Spleen (tissue), 11 donors: ENCODE measurements around the gene EED. TPM values are rescaled to one million over a fixed set of nuclear protein-coding genes. Genes with fewer than 3 reads are reported as not detected.

Experiments
- DNase-seq: peaks from one replicate; pipeline ENCODE4 v3.0.0-alpha.2; 2020
- H3K27ac ChIP-seq, 8 donors: fragments of 200-600 bp; sonication (generic) in 7 of 8; 1 replicate in 4 of 8; 2 replicates in 4 of 8; pipeline versions ENCODE4 v1.5.0 to v1.8.0; 2016 to 2021; ENCODE audit warnings: inconsistent platforms in 4 of 8, mild to moderate bottlenecking in 4 of 8, moderate library complexity in 1 of 8
- H3K27me3 ChIP-seq, 7 donors: fragments of 200-600 bp; sonication (generic) in 6 of 7; replicated peaks in 1 of 7; 1 replicate in 4 of 7; 2 replicates in 3 of 7; pipeline versions ENCODE4 v1.5.0 to v1.8.0; 2016 to 2021; ENCODE audit warnings: inconsistent platforms in 3 of 7, mild to moderate bottlenecking in 1 of 7
- H3K36me3 ChIP-seq, 6 donors: fragments of 200-600 bp; sonication (generic) in 5 of 6; 1 replicate in 4 of 6; 2 replicates in 2 of 6; pipeline versions ENCODE4 v1.5.0 to v1.8.0; 2016 to 2021; ENCODE audit warnings: inconsistent platforms in 2 of 6
- H3K4me1 ChIP-seq, 6 donors: fragments of 200-600 bp; sonication (generic) in 5 of 6; 1 replicate in 3 of 6; 2 replicates in 3 of 6; pipeline versions ENCODE4 v1.5.0 to v1.8.0; 2016 to 2021; ENCODE audit warnings: inconsistent platforms in 3 of 6
- H3K4me3 ChIP-seq, 8 donors: fragments of 200-600 bp; sonication (generic) in 7 of 8; 1 replicate in 4 of 8; 2 replicates in 4 of 8; pipeline versions ENCODE4 v1.5.0 to v1.8.0; 2016 to 2021; ENCODE audit warnings: inconsistent platforms in 4 of 8, mild to moderate bottlenecking in 4 of 8, moderate library complexity in 2 of 8
- H3K9me3 ChIP-seq, 8 donors: fragments of 200-600 bp; sonication (generic) in 7 of 8; 1 replicate in 4 of 8; 2 replicates in 4 of 8; pipeline versions ENCODE4 v1.5.0 to v1.8.0; 2016 to 2021; ENCODE audit warnings: inconsistent platforms in 4 of 8
- CTCF ChIP-seq, 11 experiments: fragments of 200-600 bp in 7 of 11; fragments of 450-650 bp in 4 of 11; sonication (generic) in 4 of 11; IDR thresholded peaks in 8 of 11; conservative IDR thresholded peaks in 3 of 11; 1 replicate in 7 of 11; 2 replicates in 4 of 11; pipeline versions ENCODE4 v1.4.0 to v1.8.0; 2016 to 2021; ENCODE audit warnings: antibody characterized with exemption in 11 of 11, inconsistent platforms in 4 of 11, mild to moderate bottlenecking in 1 of 11
- POLR2A ChIP-seq, 3 donors: fragments of 450-650 bp; IDR thresholded peaks; one replicate each; pipeline ENCODE4 v1.5.1; 2017; ENCODE audit warnings: antibody characterized with exemption in 3 of 3, mild to moderate bottlenecking in 1 of 3
- POLR2AphosphoS5 ChIP-seq, 3 donors: sonication (generic); formaldehyde crosslinking; IDR thresholded peaks; one replicate each; pipeline ENCODE4 v1.5.1; 2017; ENCODE audit warnings: antibody characterized with exemption in 3 of 3
- WGBS, 5 donors: extraction: QIAGEN DNeasy Blood & Tissue Kit in 3 of 5; methylation state at CpG; one replicate each; pipeline versions ENCODE4 v1.1.5 to v1.1.7; 2013 to 2018; 5-methylcytosine and 5-hydroxymethylcytosine counted together
- intact Hi-C: fragments of 100-400 bp; cut with DNase I; formaldehyde crosslinking; loops from one replicate; pipeline ENCODE4 v1.15.0; 2023; ENCODE audit warnings: low total_unique reads
- polyA plus RNA-seq, 3 donors: library from polyadenylated mRNA; stranded (reverse); fragments of 200-250 nt; gene quantifications; one replicate each; pipeline ENCODE4 v1.2.1, GENCODE V29; 2013
- total RNA-seq, 7 donors: library from RNA; depleted of rRNA in 3 of 7; stranded (reverse); fragments of >200 nt in 3 of 7; fragmentation: NEBNext Ultra II Directional in 4 of 7; extraction: Animal tissue kit (Norgen Biotek cat#: 25700) in 4 of 7; gene quantifications; one replicate each; pipeline versions ENCODE4 v1.1.0 to v1.2.1, GENCODE V29; 2016 to 2021
- donor health status: healthy with polysubstance abuse.
- donor health status: DM: no; HTN: no; CAD: no; lungs with moderate emphysema.
- donor health status: DM: no; HTN: no; CAD: no.
- donor health status: Bipolar disorder and iron deficiency.
- donor health status: healthy.
- donor health status: DM: no; HTN: no; CAD: no.
- donor health status: DM: yes; HTN: yes; CAD: no.

EED gene
- total and polyA plus RNA-seq, 10 donors = 24.3 to 48.1 (median 31.1) TPM

- intact Hi-C loops = no loop called here
- Histone ChIP-seq H3K4me3 (no peak overlapping the region), H3K9me3 (no peaks in the 10 kb centered on the region), H3K27ac (no peak overlapping the region), H3K27me3 (no peaks in the 10 kb centered on the region), H3K4me1 (no peaks in the 10 kb centered on the region), H3K36me3 (peaks cover 3 to 96% (median 37%) of the 10 kb centered on the region in 6 donors)
- WGBS, 5 donors = 95 to 99% (median 96%) methylated on average over 6 of the region's 6 CpGs
- TF ChIP-seq CTCF (IDR thresholded peaks at IDR 0.05 in 8 of 11, conservative IDR thresholded peaks at IDR 0.05 in 3 of 11) (no peak), POLR2AphosphoS5 (IDR thresholded peaks at IDR 0.05) (no peak), POLR2A (IDR thresholded peaks at IDR 0.05) (no peak)
- no peak for DNase-seq
These were observed 17.8 kb downstream of the EED start for GRCh38 chr11:86262387-86262786.

GRCh38 chr11:86264649-86265048 is 20.1 kb downstream of the EED start:
- H3K27ac ChIP-seq = no peak overlapping the region
- intact Hi-C loops = no loop called here
- DNase-seq = no peak
- WGBS, 5 donors = 96 to 100% (median 98%) methylated on average over 2 of the region's 2 CpGs
- TF ChIP-seq POLR2AphosphoS5 (IDR thresholded peaks at IDR 0.05) = no peak
- no peak for TF ChIP-seq POLR2A (IDR thresholded peaks at IDR 0.05)
- TF ChIP-seq CTCF (IDR thresholded peaks at IDR 0.05 in 8 of 11, conservative IDR thresholded peaks at IDR 0.05 in 3 of 11) = no peak
- H3K4me1 ChIP-seq = no peaks in the 10 kb centered on the region
- H3K4me3 ChIP-seq = no peak overlapping the region
- no peaks in the 10 kb centered on the region for H3K9me3 ChIP-seq
- peaks cover 3 to 93% (median 24%) of the 10 kb centered on the region in 6 donors for H3K36me3 ChIP-seq
- no peaks in the 10 kb centered on the region for H3K27me3 ChIP-seq

GRCh38 chr11:86265194-86265593 is 20.6 kb downstream of the EED start:
- intact Hi-C loops = no loop called here
- H3K27me3 ChIP-seq = no peaks in the 10 kb centered on the region
- H3K27ac ChIP-seq = no peak overlapping the region
- H3K4me1 ChIP-seq = no peaks in the 10 kb centered on the region
- peaks cover 3 to 93% (median 21%) of the 10 kb centered on the region in 6 donors for H3K36me3 ChIP-seq
- no peaks in the 10 kb centered on the region for H3K9me3 ChIP-seq
- DNase-seq = no peak
- no peak overlapping the region for H3K4me3 ChIP-seq
- TF ChIP-seq POLR2AphosphoS5 (IDR thresholded peaks at IDR 0.05) (no peak), POLR2A (IDR thresholded peaks at IDR 0.05) (no peak), CTCF (IDR thresholded peaks at IDR 0.05 in 8 of 11, conservative IDR thresholded peaks at IDR 0.05 in 3 of 11) (no peak)

- Histone ChIP-seq H3K4me1 (no peaks in the 10 kb centered on the region), H3K9me3 (no peaks in the 10 kb centered on the region), H3K27ac (no peak overlapping the region), H3K36me3 (peaks cover 0 to 81% (median 9%) of the 10 kb centered on the region in 6 donors), H3K4me3 (no peak overlapping the region), H3K27me3 (no peaks in the 10 kb centered on the region)
- intact Hi-C loops = no loop called here
- 74 to 87% (median 78%) methylated on average over 1 of the region's 1 CpG for WGBS, 5 donors
- no peak for TF ChIP-seq POLR2AphosphoS5 (IDR thresholded peaks at IDR 0.05)
- TF ChIP-seq POLR2A (IDR thresholded peaks at IDR 0.05) = no peak
- no peak for TF ChIP-seq CTCF (IDR thresholded peaks at IDR 0.05 in 8 of 11, conservative IDR thresholded peaks at IDR 0.05 in 3 of 11)
- DNase-seq = no peak
These were observed 25.1 kb downstream of the EED start for GRCh38 chr11:86269645-86270044.
